ENCODE data around the gene BARHL2. TPM values are rescaled to one million over a fixed set of nuclear protein-coding genes. Genes with fewer than 3 reads are reported as not detected.

BARHL2 gene
- total RNA-seq, 1 experiment from 2014 or later = not detected

DNA sequence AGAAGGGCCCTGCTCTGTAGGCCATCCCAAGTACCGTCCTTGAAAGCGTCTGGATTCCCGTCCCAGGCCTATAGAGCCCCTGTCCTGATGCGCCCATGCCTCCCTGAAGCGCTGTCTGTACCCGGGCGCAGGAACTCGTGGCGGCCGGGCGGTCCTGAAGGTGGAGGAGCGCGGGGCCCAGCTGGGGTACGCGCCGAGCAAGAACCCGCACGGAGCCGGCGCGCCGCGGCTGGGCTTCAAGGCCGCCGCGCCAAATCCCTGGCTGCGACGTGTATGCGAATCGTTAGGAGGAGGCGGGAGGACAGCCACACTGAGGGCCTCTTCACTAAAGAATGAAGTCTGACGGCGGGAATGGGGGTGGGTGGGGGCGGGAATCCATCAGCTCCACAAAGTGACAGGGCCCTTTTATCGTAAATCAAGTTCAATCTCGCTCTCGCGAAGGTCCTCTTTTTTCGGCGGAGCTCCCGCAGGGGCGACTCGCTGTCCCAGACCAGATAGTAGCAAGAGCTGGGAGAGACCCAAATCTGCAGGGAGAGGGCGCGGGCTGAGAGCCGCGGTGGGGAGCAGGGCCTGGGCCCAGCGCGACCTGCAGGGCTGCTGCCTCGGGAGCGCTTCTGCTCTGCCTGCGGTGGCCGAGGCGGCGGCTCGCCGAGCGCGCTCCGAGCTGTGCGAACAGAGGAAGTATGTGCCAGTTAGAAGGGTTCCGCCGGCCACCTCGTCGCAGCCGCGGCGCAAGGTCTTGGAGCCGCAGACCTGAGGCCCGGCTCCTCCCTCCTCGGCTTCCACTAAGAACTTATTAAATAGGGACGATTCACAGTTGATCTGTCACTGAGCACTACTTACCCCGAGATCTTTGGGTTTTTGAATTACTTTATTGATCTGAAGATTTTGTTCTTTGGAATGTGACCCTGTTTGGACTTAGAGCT lies 10.4 kb downstream of the BARHL2 start:
- DNase-seq (ENCODE audit: low read depth, low spot score) (no peak), ATAC-seq (no peak)
- no peaks in the 10 kb centered on the region for H3K36me3 ChIP-seq (ENCODE audit: control insufficient read depth, insufficient read depth, low read length)
- intact Hi-C loops (cut with micrococcal nuclease; ENCODE audit: unreplicated experiment) (loop anchor here (10.0 kb wide), 1 partner anchor 592 kb away; no protein-coding TSS in a partner anchor), in situ Hi-C loops (cut with HindIII; ENCODE audit: low pct_unique_long_range_greater_than_20kb, low sequenced_read_pairs) (no loop called here)
- CTCF ChIA-PET = no interaction called here
- peaks cover 29% of the 10 kb centered on the region for H3K27me3 ChIP-seq (ENCODE audit: control insufficient read depth, insufficient read depth, low read length)
- BruUV-seq (replicated peaks) = no TSS peak
- TF ChIP-seq, protein P1, sequence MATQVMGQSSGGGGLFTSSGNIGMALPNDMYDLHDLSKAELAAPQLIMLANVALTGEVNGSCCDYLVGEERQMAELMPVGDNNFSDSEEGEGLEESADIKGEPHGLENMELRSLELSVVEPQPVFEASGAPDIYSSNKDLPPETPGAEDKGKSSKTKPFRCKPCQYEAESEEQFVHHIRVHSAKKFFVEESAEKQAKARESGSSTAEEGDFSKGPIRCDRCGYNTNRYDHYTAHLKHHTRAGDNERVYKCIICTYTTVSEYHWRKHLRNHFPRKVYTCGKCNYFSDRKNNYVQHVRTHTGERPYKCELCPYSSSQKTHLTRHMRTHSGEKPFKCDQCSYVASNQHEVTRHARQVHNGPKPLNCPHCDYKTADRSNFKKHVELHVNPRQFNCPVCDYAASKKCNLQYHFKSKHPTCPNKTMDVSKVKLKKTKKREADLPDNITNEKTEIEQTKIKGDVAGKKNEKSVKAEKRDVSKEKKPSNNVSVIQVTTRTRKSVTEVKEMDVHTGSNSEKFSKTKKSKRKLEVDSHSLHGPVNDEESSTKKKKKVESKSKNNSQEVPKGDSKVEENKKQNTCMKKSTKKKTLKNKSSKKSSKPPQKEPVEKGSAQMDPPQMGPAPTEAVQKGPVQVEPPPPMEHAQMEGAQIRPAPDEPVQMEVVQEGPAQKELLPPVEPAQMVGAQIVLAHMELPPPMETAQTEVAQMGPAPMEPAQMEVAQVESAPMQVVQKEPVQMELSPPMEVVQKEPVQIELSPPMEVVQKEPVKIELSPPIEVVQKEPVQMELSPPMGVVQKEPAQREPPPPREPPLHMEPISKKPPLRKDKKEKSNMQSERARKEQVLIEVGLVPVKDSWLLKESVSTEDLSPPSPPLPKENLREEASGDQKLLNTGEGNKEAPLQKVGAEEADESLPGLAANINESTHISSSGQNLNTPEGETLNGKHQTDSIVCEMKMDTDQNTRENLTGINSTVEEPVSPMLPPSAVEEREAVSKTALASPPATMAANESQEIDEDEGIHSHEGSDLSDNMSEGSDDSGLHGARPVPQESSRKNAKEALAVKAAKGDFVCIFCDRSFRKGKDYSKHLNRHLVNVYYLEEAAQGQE (IDR thresholded peaks at IDR 0.05; ENCODE audit: insufficient read depth in 1 of 2, low read depth in 2 of 2, low read length in 1 of 2) = no peak
- TF ChIP-seq SIN3A (IDR thresholded peaks at IDR 0.05; ENCODE audit: borderline replicate concordance, insufficient read depth, low read depth, low read length) = no peak
- TF ChIP-seq POLR2AphosphoS5 (IDR thresholded peaks at IDR 0.05; ENCODE audit: low read depth, low read length) = no peak
- no peak for TF ChIP-seq TCF7L2 (IDR thresholded peaks at IDR 0.05; ENCODE audit: low read depth, low read length)
- no peak for TF ChIP-seq CTCF (IDR thresholded peaks at IDR 0.05)
- POLR2A ChIA-PET = no interaction called here
- no peak overlapping the region for H3K4me3 ChIP-seq (ENCODE audit: low read depth in 2 of 2, low read length in 2 of 2)
- no peaks in the 10 kb centered on the region for H3K9me3 ChIP-seq (ENCODE audit: control insufficient read depth, insufficient read depth, low read depth, low read length)
- H3K4me1 ChIP-seq (ENCODE audit: control insufficient read depth, insufficient read depth, low read length) = no peaks in the 10 kb centered on the region
- H3K27ac ChIP-seq (ENCODE audit: low read length) = no peak overlapping the region

DNA sequence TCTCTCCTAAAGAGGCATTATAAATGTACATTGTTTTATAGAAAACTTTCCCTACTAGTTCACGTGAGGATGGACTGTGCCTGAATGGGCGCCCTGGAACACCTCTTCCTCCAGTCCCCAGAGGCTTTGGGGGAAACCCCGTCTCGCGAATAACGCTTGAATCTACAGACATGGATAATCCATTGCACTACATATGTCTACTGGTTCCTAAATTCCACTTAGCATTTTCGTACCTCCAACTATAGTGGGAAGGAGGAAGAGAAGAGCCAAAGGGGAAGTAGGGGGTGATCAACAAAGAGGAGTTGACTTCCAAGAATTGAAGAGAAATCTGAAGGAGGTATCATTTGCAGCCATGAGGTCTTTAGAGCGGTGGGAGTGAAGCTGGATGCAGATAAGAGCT lies 11.1 kb downstream of the BARHL2 start:
- Histone ChIP-seq H3K27me3 (ENCODE audit: control insufficient read depth, insufficient read depth, low read length) (peaks cover 25% of the 10 kb centered on the region), H3K9me3 (ENCODE audit: control insufficient read depth, insufficient read depth, low read depth, low read length) (no peaks in the 10 kb centered on the region)

More for the DNA sequence above, 11.1 kb downstream of the BARHL2 start:
- no peak overlapping the region for H3K4me3 ChIP-seq (ENCODE audit: low read depth in 2 of 2, low read length in 2 of 2)
- in situ Hi-C loops (cut with HindIII; ENCODE audit: low pct_unique_long_range_greater_than_20kb, low sequenced_read_pairs) = no loop called here
- no TSS peak for BruUV-seq (replicated peaks)
- ATAC-seq = no peak
- DNase-seq (ENCODE audit: low read depth, low spot score) = no peak
- no peaks in the 10 kb centered on the region for H3K4me1 ChIP-seq (ENCODE audit: control insufficient read depth, insufficient read depth, low read length)
- POLR2A ChIA-PET = no interaction called here
- TF ChIP-seq, protein P1 (IDR thresholded peaks at IDR 0.05; ENCODE audit: insufficient read depth in 1 of 2, low read depth in 2 of 2, low read length in 1 of 2) = no peak
- no peak for TF ChIP-seq SIN3A (IDR thresholded peaks at IDR 0.05; ENCODE audit: borderline replicate concordance, insufficient read depth, low read depth, low read length)
- TF ChIP-seq POLR2AphosphoS5 (IDR thresholded peaks at IDR 0.05; ENCODE audit: low read depth, low read length) = no peak
- no peak for TF ChIP-seq CTCF (IDR thresholded peaks at IDR 0.05)
- no peak for TF ChIP-seq TCF7L2 (IDR thresholded peaks at IDR 0.05; ENCODE audit: low read depth, low read length)
- intact Hi-C loops (cut with micrococcal nuclease; ENCODE audit: unreplicated experiment) = loop anchor here (10.0 kb wide), 1 partner anchor 591 kb away; no protein-coding TSS in a partner anchor
- H3K36me3 ChIP-seq (ENCODE audit: control insufficient read depth, insufficient read depth, low read length) = no peaks in the 10 kb centered on the region
- no peak overlapping the region for H3K27ac ChIP-seq (ENCODE audit: low read length)
- CTCF ChIA-PET = no interaction called here
